Neural progenitor cell (in vitro differentiated cells): Measurements from ENCODE around the gene YBX3.

Experiments
- EZH2 ChIP-seq: fragments of 200-600 bp; sonication (generic); IDR thresholded peaks from 2 replicates; pipeline ENCODE4 v1.6.1; 2017; ENCODE audit warnings: antibody characterized with exemption, mild to moderate bottlenecking, moderate library complexity
- EZH2phosphoT487 ChIP-seq: fragments of 200-600 bp; sonication (generic); IDR thresholded peaks from 2 replicates; pipeline ENCODE4 v1.6.1; 2017; ENCODE audit warnings: antibody characterized with exemption
- TF ChIP-seq, protein P1 (sequence below): fragments of 200-600 bp; sonication (generic); IDR thresholded peaks from 2 replicates; pipeline ENCODE4 v1.5.1; 2017; ENCODE audit warnings: antibody characterized with exemption, mild to moderate bottlenecking

DNA sequence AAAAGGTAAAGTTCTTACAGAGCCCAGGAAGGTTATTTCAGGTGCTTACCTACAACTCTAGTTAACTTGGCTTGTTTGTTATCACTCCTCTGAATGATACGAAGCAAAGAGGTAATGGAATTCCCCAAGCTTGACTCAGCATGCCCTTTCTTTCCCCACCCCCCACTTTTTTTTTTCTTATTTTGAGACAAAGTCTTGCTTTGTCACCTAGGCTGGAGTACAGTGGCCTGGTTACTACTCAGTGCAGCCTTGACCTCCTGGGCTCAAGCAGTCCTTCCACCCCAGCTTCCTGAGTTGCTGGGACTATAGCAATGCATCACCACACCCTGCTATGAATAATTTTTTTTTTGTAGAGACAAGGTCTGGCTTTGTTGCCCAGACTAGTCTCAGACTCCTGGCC, 17.1 kb upstream of the YBX3 start:
- TF ChIP-seq, protein P1, sequence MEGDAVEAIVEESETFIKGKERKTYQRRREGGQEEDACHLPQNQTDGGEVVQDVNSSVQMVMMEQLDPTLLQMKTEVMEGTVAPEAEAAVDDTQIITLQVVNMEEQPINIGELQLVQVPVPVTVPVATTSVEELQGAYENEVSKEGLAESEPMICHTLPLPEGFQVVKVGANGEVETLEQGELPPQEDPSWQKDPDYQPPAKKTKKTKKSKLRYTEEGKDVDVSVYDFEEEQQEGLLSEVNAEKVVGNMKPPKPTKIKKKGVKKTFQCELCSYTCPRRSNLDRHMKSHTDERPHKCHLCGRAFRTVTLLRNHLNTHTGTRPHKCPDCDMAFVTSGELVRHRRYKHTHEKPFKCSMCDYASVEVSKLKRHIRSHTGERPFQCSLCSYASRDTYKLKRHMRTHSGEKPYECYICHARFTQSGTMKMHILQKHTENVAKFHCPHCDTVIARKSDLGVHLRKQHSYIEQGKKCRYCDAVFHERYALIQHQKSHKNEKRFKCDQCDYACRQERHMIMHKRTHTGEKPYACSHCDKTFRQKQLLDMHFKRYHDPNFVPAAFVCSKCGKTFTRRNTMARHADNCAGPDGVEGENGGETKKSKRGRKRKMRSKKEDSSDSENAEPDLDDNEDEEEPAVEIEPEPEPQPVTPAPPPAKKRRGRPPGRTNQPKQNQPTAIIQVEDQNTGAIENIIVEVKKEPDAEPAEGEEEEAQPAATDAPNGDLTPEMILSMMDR, result no peak
- no peak for TF ChIP-seq EZH2phosphoT487
- no peak for TF ChIP-seq EZH2
